GM18498 (cell line): ENCODE measurements around the gene SCYGR3.

Source experiments
- ATAC-seq: cut with Tn5 transposase; IDR thresholded peaks from one replicate; pipeline ENCODE4 v1.9.1; 2021; ENCODE audit warnings: mild to moderate bottlenecking, moderate library complexity; ENCODE audit not compliant: unreplicated experiment

SCYGR3 gene

DNA sequence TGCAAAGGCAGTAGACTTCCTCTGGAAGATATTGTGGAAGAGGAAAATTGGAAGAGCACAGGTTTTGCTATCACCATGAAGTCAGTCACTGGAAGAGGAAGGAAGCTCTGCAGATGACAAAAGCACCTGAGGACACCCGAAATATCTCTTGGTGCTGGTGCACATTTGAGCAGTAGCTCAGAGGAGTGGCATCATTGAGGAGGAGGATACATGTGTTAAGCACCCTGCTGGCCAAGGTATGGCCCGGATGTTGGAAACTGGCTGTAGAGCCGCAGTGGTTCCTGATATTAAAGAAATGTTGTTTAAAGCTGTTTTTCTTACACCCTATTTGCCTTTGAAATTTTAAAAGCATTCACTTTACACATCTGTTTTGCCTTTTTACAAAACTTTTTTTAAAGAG is 48.6 kb downstream of the SCYGR3 start:
- no peak for ATAC-seq

DNA sequence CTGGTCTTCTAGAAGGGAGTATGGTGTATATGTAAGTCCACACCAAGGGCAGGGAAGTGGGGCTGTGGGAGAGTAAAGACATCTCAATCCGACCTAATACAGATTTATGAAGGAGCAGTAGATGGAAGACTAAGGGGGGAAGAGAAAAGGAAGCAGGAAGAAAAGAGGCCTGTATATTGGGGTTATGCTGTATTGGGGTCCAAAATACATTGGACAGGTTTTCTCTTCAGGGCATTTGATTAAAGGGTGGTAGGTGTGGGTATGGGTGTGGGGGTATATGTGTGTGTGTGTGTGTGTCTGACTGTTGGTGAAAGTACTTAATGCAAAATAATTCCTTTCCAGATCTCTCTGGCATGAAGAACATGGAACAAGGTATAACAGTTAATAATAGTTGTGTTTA is 49.6 kb downstream of the SCYGR3 start:
- no peak for ATAC-seq
